Mucosa of gallbladder (tissue), 1 donor: Measurements from ENCODE around the gene BAG2. TPM values are rescaled to one million over a fixed set of nuclear protein-coding genes. Genes with fewer than 3 reads are reported as not detected.

Experiments used
- DNase-seq: peaks from one replicate; pipeline ENCODE4 v3.0.0-alpha.2; 2020; ENCODE audit warnings: low spot score
- total RNA-seq: library from RNA; stranded (reverse); gene quantifications from one replicate; pipeline ENCODE4 v1.2.1, GENCODE V29; 2021
- donor health status: DM: no; HTN: no; CAD: no.

The BAG2 gene
- total RNA-seq, 1 donor from 2014 or later = 19.9 TPM

GRCh38 chr6:57221936-57222742 is 50.0 kb downstream of the BAG2 start, which contains the start of gene RAB23:
Gene RAB23 (minus strand): TSS chr6:57222307. CDS start chr6:57210380, 11,927 bp downstream.
- peak; percentile 82 for DNase-seq

DNA sequence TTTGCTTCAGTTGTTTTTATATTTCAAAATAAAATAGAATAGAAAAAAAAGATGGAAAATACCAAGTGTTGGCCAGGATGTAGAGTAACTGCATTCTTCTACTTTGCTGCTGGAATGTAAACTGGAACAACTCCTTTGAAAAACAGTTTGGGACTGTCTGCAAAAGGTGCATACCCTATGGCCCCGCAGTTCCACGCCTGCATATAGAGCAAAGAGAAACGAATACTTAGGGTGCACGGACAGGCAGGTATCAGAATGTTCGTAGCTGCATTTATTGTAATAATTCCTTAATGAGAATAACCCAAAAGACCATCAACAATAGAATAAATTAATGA is 50.6 kb downstream of the BAG2 start:
- DNase-seq = no peak

DNA sequence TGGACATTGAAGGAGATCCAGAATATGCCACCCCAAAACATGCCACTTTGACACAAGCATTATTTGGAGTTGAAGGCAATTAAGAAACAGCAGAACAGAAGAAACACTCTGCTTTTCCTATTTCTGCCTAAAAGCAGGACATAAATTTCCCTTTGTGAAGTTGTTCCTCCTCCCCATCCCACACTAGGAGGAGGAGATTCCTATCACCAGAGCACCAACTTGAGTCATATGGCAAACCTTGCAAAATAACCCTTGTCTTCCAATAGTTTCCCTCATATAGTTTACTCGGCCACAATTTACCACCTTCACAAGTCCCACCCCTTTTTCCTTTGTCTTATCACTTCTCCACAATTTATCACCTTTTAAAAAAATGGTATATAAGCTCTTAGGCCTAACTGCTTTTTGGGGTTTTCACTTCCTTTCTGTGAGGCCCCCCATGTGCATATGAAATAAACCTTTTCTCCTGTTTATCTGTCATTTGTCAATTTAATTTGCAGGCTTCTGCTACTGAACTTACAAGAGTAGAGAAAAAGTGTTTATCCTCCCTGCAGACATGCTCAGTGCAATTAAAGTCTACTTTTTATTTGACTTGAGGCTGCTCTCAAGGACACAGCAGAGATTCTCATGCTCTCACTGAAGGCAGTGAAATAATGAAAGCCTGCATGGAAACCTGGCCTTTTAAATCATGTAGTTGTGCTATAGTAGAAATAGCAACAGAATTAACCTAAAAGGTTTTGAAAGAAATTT is 52.8 kb downstream of the BAG2 start:
- no peak for DNase-seq

DNA sequence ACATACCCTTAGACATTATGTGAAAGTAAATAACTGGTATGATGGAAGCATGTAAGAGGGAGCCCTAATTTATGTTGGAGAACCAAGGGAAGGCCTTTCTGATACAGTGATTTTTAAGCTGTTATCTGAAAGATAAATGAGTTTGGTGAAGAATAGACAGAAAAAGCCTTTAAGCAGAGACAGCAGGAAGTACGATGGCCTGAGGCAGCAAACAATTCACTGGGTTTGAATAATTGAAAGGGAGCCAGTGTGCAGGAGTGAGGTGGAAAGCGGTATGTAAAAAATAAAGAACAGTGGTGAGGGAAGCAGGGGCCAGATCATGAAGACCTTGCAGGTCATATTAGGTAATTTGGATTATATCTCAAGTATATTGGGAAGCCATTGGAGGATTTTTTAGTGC is 54.1 kb downstream of the BAG2 start:
- DNase-seq = no peak

Other genes starting within 250 kb of the BAG2 start
- 0.95 TPM for gene BEND6, start 217.2 kb upstream of the BAG2 start, total RNA-seq
- gene KIAA1586, start 125.6 kb upstream of the BAG2 start, total RNA-seq = 8.2 TPM
- gene ZNF451, start 82.1 kb upstream of the BAG2 start, total RNA-seq = 41.5 TPM
- 38.7 TPM for gene RAB23, start 50.0 kb downstream of the BAG2 start, total RNA-seq
- gene PRIM2, start 145.3 kb downstream of the BAG2 start, total RNA-seq = 10.5 TPM